ENCODE measurements around the gene MPND. TPM values are rescaled to one million over a fixed set of nuclear protein-coding genes. Genes with fewer than 3 reads are reported as not detected.

The MPND gene
- total RNA-seq, 1 experiment from 2014 or later: 4.8 TPM

DNA sequence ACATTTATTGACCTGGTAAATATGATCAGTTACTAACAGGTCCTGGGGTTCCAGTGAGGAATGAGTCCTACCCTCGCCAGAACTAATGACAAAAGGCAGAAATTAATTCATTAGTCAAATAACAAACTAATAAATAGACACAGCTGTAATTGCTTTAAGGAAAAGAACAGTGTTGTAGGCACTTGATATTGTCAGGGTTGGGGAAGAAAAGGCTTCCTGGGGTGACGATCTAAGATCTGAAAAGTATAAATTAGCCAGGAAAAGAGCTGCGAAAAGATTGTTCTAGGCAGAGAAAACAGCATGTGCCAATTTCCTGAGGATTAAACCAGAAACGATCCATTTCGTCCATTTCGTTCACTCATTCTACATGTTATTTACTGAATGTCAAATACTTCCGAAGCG, 58.4 kb downstream of the MPND start:
- no peak for DNase-seq (ENCODE audit: low read depth)

DNA sequence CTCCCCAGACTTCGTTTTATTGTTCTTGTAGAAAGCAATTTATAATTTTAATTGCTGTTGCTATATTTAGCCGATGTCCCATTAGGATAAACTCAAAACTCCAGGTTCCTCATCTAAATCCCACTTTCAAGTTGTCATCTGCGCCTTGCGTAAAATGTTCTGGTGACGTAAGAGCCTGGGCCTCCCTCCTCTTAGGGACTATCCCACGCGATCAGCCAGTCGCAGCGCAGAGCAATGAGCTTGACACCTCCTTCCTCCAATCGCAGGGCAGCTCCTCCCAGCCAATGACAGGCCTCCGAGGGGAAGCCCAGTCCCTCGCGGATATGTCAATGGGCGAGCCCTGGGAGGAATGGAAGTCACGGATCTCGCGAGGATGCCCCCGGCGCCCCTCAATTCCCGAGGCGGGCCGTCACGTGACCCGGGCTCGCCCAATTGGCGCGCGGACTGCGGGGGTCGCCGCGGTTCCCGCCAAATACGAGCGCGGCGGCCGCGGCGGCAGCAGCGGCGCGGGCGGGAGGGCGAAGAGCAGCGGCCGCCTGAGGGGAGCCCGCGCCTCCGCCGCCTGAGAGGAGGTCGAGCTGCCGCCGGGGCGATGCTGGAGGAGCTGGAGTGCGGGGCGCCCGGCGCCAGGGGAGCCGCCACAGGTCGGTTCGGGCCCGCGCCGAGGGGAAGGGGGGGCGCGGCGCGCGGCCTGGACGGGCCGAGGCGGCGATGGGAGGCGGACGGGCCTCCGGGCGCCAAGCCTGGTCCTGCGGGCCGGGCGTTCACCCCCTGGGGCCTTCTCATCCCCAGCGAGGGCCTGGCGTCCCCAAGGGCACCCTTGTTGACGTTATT, 59.0 kb downstream of the MPND start, which contains the start of gene CHAF1A:
TSS of gene CHAF1A (plus strand) at position 470 of the 834 bp plus-strand sequence. CDS start at position 593, 123 bp downstream.
- peak; percentile 100 for DNase-seq (ENCODE audit: low read depth)

DNA sequence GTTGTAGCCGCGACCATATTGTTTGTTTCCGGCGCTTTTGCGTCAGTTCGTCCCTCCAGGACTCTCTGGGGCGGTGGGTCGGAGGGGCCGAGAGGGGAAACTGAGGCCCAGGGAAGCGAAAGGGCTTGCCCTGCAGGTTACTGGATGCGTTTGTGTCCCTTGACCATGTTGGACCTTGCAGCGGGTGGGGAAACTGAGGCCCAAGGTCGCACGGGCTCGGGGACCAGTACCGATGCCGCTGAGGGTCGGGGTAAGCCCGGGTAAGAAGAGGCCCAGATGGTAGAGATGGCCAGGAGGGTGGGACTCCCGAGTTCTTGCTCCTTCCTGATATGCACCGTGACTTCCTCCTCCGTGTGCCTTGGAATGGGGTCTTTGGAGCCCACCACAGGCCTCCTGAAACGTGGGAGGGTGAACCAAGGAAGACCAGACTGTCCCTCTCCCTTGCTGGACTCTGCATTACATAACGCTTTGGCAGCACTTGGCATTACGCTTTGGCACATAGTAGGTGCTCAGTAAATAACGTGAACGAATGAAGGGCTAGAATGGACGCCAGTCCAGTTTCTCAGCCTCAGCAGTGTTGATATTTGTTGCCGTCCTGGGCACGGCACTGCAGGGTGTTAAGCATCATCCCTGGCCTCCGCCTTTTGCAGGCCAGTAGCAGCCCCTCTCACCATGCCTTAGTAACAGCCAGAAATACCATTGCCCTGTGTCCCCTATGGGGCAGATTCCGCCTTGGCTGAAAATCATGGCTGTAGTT, 59.8 kb downstream of the MPND start:
- DNase-seq (ENCODE audit: low read depth): no peak

DNA sequence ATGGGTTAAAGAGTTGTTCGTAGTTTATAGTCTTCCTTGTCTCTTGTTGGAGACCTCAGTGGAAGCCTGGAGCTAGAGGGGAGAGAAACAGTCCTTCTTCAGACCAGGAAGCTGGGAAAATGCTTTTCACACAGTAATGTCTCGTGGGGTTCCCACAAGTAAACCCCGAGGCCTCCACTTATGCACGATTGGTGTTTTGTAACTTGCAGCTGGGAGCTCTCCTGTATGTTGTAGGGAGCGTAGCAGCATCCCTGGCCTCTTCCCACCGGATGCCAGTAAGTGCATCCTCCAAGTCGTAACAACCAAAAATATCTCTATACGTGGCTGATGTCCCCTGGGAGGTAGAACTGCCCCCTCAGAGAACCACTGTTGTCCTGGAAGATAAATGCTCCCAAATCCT, 62.6 kb downstream of the MPND start:
- no peak for DNase-seq (ENCODE audit: low read depth)

DNA sequence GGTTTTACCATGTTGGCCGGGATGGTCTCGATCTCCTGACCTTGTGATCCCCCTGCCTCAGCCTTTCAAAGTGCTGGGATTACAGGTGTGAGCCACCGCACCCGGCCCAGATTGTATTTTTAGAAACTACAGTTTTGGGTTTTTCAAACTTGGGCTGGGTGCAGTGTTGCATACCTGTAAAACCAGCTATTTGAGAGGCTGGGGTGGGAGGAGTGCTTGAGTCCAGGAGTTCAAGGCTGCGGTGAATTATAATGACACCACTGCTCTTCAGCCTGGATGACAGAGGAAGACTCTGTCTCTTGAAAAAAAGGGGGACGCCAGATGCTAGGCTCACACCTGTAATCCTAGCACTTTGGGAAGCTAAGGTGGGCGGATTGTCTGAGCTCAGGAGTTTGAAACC, 63.3 kb downstream of the MPND start:
- no peak for DNase-seq (ENCODE audit: low read depth)

DNA sequence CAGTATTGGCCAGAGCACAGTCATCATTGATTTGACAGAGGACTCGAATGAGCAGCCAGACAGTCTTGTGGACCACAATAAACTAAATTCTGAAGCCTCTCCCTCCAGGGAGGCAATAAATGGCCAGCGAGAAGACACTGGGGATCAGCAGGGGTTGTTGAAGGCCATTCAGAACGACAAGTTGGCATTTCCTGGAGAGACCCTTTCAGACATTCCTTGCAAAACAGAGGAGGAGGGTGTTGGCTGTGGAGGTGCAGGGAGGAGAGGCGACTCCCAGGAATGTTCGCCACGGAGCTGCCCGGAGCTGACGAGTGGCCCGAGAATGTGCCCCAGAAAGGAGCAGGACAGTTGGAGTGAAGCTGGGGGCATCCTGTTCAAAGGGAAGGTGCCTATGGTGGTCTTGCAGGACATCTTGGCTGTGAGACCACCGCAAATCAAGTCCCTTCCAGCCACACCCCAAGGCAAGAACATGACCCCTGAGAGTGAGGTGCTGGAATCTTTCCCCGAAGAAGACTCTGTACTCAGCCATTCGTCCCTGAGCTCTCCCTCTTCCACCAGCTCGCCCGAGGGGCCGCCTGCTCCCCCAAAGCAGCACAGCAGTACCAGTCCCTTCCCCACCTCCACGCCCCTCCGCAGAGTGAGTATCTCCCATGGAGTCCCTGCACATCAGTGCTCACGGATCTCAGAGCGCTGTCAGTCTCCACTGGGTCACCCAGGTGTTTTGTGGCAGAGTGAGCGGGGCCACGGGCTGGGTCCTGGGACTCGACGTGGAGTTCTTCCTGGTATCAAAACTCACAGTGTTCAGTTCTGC, 66.0 kb downstream of the MPND start:
- DNase-seq (ENCODE audit: low read depth): no peak

Other genes with a start within 250 kb of the MPND start
- 126 and 134 TPM in 2 replicates for gene MAP2K2, start 219.4 kb upstream of the MPND start, total RNA-seq (2014; rRNA removed; shearing (Covaris generic))
- gene CREB3L3, start 189.9 kb upstream of the MPND start, total RNA-seq (2014; rRNA removed; shearing (Covaris generic)): not detected in 2 replicates
- gene SIRT6, start 161.0 kb upstream of the MPND start, total RNA-seq (2014; rRNA removed; shearing (Covaris generic)): 11.5 and 28.4 TPM in 2 replicates
- gene ANKRD24, start 160.9 kb upstream of the MPND start, total RNA-seq (2014; rRNA removed; shearing (Covaris generic)): under 0.01 and 0.12 TPM in 2 replicates
- 0.39 and 1.1 TPM in 2 replicates for gene EBI3, start 114.0 kb upstream of the MPND start, total RNA-seq (2014; rRNA removed; shearing (Covaris generic))
- gene YJU2, start 96.5 kb upstream of the MPND start, total RNA-seq (2014; rRNA removed; shearing (Covaris generic)): 20.3 and 22.3 TPM in 2 replicates
- 0.12 TPM in 1 of 2 replicates, not detected in the other for gene SHD, start 64.3 kb upstream of the MPND start, total RNA-seq (2014; rRNA removed; shearing (Covaris generic))
- not detected in 2 replicates for gene TMIGD2, start 41.2 kb upstream of the MPND start, total RNA-seq (2014; rRNA removed; shearing (Covaris generic))
- gene FSD1, start 39.0 kb upstream of the MPND start, total RNA-seq (2014; rRNA removed; shearing (Covaris generic)): 9.7 and 11.3 TPM in 2 replicates
- 30.2 and 38.4 TPM in 2 replicates for gene STAP2, start 4.7 kb upstream of the MPND start, total RNA-seq (2014; rRNA removed; shearing (Covaris generic))
- 83.2 and 84.3 TPM in 2 replicates for gene SH3GL1, start 57.0 kb downstream of the MPND start, total RNA-seq (2014; rRNA removed; shearing (Covaris generic))
- gene CHAF1A, start 59.1 kb downstream of the MPND start, total RNA-seq (2014; rRNA removed; shearing (Covaris generic)): 12.9 and 16.8 TPM in 2 replicates
- gene UBXN6, start 114.2 kb downstream of the MPND start, total RNA-seq (2014; rRNA removed; shearing (Covaris generic)): 44.5 and 101 TPM in 2 replicates
- gene HDGFL2, start 128.7 kb downstream of the MPND start, total RNA-seq (2014; rRNA removed; shearing (Covaris generic)): 41.9 and 60.5 TPM in 2 replicates
- gene PLIN4, start 174.9 kb downstream of the MPND start, total RNA-seq (2014; rRNA removed; shearing (Covaris generic)): not detected in 2 replicates
- not detected in 2 replicates for gene PLIN5, start 191.7 kb downstream of the MPND start, total RNA-seq (2014; rRNA removed; shearing (Covaris generic))
- not detected in 2 replicates for gene LRG1, start 196.5 kb downstream of the MPND start, total RNA-seq (2014; rRNA removed; shearing (Covaris generic))
- 1.1 TPM in 2 replicates for gene SEMA6B, start 216.1 kb downstream of the MPND start, total RNA-seq (2014; rRNA removed; shearing (Covaris generic))

Data from RPMI7951 (cell line).